Measurements from ENCODE around the gene CRYBG1. TPM values are rescaled to one million over a fixed set of nuclear protein-coding genes. Genes with fewer than 3 reads are reported as not detected.
A peak's percentile ranks its signal among the peaks of the same experiment; 100 is the strongest.
"Not testable (repeated sequence)": the region's sequence is repeated elsewhere in the genome, so short reads cannot be mapped to it uniquely, and the experiment has no call there.

CRYBG1 gene
- total and polyA plus RNA-seq, 5 donors from 2014 or later, result 16.4 to 83.8 (median 19.6) TPM

DNA sequence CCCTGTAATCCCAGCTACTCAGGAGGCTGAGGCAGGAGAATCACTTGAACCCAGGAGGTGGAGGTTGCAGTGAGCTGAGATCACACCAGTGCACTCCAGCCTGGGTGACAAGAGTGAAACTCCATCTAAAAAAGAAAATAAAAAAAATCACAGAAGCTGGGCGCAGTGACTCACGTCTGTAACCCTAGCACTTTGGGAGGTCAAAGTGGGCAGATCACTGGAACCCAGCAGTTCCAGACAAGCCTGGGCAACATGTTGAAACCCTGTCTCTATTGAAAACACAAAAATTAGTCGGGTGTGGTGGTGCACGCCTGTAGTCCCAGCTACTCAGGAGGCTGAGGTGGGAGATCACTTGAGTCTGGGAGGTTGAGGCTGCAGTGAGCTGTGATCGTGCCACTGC, 199.1 kb downstream of the CRYBG1 start:
- H3K9me3 Mint-ChIP-seq; H3K4me1 ChIP-seq (ENCODE audit: control insufficient read depth, insufficient read depth, low read length, poor library complexity, severe bottlenecking); H3K27me3 Mint-ChIP-seq; H3K27me3 ChIP-seq (ENCODE audit: control insufficient read depth, insufficient read depth, low read length); ATAC-seq (ENCODE audit: low read depth in 2 of 2); H3K27ac ChIP-seq (ENCODE audit: insufficient read depth, low read length, poor library complexity, severe bottlenecking); H3K4me3 Mint-ChIP-seq; DNase-seq; H3K4me3 ChIP-seq (ENCODE audit: low read depth, low read length); H3K9me3 ChIP-seq (ENCODE audit: control insufficient read depth in 2 of 2, low read length in 2 of 2): not testable (repeated sequence)
- H3K36me3 ChIP-seq (ENCODE audit: control insufficient read depth, insufficient read depth, low read length), result peaks cover 79% of the 10 kb centered on the region
- peaks cover 0 to 20% (median 8%) of the 10 kb centered on the region in 4 donors for H3K4me1 Mint-ChIP-seq
- peaks cover 31% of the 10 kb centered on the region for H3K36me3 Mint-ChIP-seq
- H3K27ac Mint-ChIP-seq, result peak overlapping the region in 1 of 3 donors; percentile 66

DNA sequence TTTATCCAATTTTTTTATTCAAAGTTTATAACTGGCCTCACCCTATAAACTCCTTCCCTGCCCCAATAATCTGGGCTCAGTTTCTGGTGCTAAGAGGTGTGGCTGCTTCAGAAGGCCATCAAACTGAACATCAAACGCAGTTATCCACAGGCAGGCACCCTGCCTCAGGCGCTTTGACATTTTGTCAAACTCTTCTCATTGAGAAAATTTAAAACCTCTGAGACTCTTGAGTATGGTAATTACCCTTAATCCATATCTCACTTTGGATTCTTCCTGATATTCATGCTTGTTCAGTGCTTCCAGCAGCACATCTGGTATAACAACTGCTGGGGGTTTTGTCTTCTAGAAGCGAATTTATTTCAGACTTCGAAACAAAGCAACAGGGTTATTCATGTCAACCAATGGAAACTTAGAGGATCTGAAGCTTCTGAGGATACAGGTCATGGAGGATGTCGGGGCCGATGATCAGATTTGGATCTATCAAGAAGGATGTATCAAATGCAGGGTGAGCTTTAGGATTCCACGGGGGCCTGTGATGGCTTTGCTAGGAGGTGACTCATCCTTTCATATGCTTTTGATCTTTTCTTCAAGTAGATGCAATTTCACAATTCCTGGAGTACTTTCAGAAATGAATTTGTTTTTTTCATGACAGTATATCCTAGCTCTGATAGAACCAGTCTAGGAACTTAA, 200.6 kb downstream of the CRYBG1 start:
- Histone ChIP-seq H3K27me3 (ENCODE audit: control insufficient read depth, insufficient read depth, low read length) (no peaks in the 10 kb centered on the region), H3K36me3 (ENCODE audit: control insufficient read depth, insufficient read depth, low read length) (peaks cover 81% of the 10 kb centered on the region), H3K4me3 (ENCODE audit: low read depth, low read length) (no peak overlapping the region), H3K27ac (ENCODE audit: insufficient read depth, low read length, poor library complexity, severe bottlenecking) (no peak overlapping the region), H3K4me1 (ENCODE audit: control insufficient read depth, insufficient read depth, low read length, poor library complexity, severe bottlenecking) (no peaks in the 10 kb centered on the region), H3K9me3 (ENCODE audit: control insufficient read depth in 2 of 2, low read length in 2 of 2) (no peaks in the 10 kb centered on the region)
- no peaks in the 10 kb centered on the region for H3K9me3 Mint-ChIP-seq
- H3K4me1 Mint-ChIP-seq, result peaks cover 3 to 14% (median 9%) of the 10 kb centered on the region in 4 donors
- DNase-seq, result no peak
- no peak overlapping the region for H3K4me3 Mint-ChIP-seq
- no peaks in the 10 kb centered on the region for H3K27me3 Mint-ChIP-seq
- no peak for ATAC-seq (ENCODE audit: low read depth in 2 of 2)
- H3K27ac Mint-ChIP-seq, result peak overlapping the region in 2 of 3 donors; percentile 48 to 67
- H3K36me3 Mint-ChIP-seq, result peaks cover 35% of the 10 kb centered on the region

DNA sequence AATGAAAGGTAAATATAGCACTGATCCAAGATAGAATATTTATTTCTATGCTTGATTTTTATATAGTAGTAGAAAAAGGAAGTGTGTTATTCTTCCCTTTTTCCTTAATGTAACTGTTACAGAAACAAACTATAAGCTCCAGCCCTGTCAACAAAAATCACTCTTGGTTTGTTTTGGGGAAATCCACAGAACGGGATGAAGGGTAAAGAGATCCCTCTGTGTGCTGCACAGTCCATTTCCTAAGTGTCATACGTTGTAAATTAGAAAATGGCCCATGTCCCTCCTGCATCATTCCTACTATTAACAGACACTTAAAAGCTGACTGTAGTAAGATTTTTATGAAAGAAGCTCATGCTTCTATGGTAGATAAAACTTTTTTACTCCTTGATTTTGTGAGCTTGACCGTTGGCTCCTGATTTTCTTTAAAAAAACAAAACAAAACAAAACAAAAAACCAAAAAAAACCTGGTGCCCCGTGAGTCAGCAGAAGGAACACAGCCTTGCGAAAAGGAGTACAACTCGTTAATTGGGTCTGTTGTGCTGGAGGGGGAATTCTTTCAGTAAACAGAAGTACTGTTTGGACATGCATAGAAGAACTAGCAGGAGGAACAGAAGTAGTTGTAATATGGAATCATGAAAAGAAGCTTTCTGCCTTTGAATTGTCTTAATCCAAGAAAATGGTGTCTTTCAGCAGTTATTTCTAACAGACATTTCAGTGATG, 201.3 kb downstream of the CRYBG1 start:
- Histone ChIP-seq H3K27ac (ENCODE audit: insufficient read depth, low read length, poor library complexity, severe bottlenecking) (no peak overlapping the region), H3K36me3 (ENCODE audit: control insufficient read depth, insufficient read depth, low read length) (peaks cover 82% of the 10 kb centered on the region), H3K9me3 (ENCODE audit: control insufficient read depth in 2 of 2, low read length in 2 of 2) (no peaks in the 10 kb centered on the region), H3K4me3 (ENCODE audit: low read depth, low read length) (no peak overlapping the region), H3K4me1 (ENCODE audit: control insufficient read depth, insufficient read depth, low read length, poor library complexity, severe bottlenecking) (no peaks in the 10 kb centered on the region), H3K27me3 (ENCODE audit: control insufficient read depth, insufficient read depth, low read length) (no peaks in the 10 kb centered on the region)
- peaks cover 5 to 7% (median 7%) of the 10 kb centered on the region in 4 donors for H3K4me1 Mint-ChIP-seq
- H3K4me3 Mint-ChIP-seq, result no peak overlapping the region
- ATAC-seq (ENCODE audit: low read depth in 2 of 2) (no peak), DNase-seq (no peak)
- H3K27me3 Mint-ChIP-seq, result no peaks in the 10 kb centered on the region
- no peaks in the 10 kb centered on the region for H3K9me3 Mint-ChIP-seq
- H3K27ac Mint-ChIP-seq, result peak overlapping the region in 2 of 3 donors; percentile 67 to 82
- H3K36me3 Mint-ChIP-seq, result peaks cover 40% of the 10 kb centered on the region

DNA sequence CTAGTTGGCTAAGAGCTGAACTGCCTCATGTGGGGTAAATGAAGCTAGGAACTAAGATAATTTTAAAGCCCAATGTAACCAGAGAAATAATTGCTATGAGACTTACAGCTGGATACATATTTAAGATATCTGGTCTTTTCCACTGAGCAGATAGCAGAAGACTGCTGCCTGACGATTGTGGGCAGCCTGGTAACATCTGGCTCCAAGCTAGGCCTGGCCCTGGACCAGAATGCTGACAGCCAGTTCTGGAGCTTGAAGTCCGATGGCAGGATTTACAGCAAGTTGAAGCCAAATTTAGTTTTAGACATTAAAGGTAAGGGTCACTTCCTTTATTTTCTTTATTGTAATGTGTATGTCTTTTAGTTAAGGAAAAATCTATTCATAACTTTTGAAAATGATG, 203.1 kb downstream of the CRYBG1 start:
- Mint-ChIP-seq H3K36me3 (peaks cover 44% of the 10 kb centered on the region), H3K9me3 (no peaks in the 10 kb centered on the region), H3K27ac (no peak overlapping the region), H3K4me3 (no peak overlapping the region), H3K4me1 (peaks cover 4 to 7% (median 5%) of the 10 kb centered on the region in 4 donors), H3K27me3 (no peaks in the 10 kb centered on the region)
- no peak overlapping the region for H3K27ac ChIP-seq (ENCODE audit: insufficient read depth, low read length, poor library complexity, severe bottlenecking)
- H3K9me3 ChIP-seq (ENCODE audit: control insufficient read depth in 2 of 2, low read length in 2 of 2), result no peaks in the 10 kb centered on the region
- H3K36me3 ChIP-seq (ENCODE audit: control insufficient read depth, insufficient read depth, low read length), result peaks cover 81% of the 10 kb centered on the region
- H3K4me1 ChIP-seq (ENCODE audit: control insufficient read depth, insufficient read depth, low read length, poor library complexity, severe bottlenecking), result no peaks in the 10 kb centered on the region
- H3K27me3 ChIP-seq (ENCODE audit: control insufficient read depth, insufficient read depth, low read length), result no peaks in the 10 kb centered on the region
- no peak for ATAC-seq (ENCODE audit: low read depth in 2 of 2)
- no peak overlapping the region for H3K4me3 ChIP-seq (ENCODE audit: low read depth, low read length)
- no peak for DNase-seq

DNA sequence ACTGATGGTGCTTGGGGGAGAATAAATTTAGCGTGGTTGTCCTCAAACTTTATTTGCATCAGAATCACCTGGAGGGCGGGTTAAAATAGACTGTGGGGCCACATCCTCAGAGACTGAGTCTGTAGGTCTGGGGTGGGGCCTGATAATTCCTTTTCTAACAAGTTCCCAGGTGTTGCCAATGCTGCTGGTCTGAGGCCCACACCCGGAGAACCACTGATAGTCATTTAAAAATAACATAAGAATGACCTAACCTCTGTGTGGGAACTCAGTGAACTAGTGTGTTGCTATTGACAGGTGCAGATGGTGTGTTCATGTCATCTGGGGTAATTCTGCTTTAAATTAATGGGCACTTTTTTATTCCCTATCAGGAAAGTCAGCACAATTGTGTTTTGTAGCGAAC, 204.0 kb downstream of the CRYBG1 start:
- H3K27ac ChIP-seq (ENCODE audit: insufficient read depth, low read length, poor library complexity, severe bottlenecking), result no peak overlapping the region
- peak overlapping the region in 1 of 3 donors; percentile 60 for H3K27ac Mint-ChIP-seq
- no peaks in the 10 kb centered on the region for H3K27me3 ChIP-seq (ENCODE audit: control insufficient read depth, insufficient read depth, low read length)
- no peaks in the 10 kb centered on the region for H3K9me3 Mint-ChIP-seq
- H3K4me1 ChIP-seq (ENCODE audit: control insufficient read depth, insufficient read depth, low read length, poor library complexity, severe bottlenecking), result no peaks in the 10 kb centered on the region
- ATAC-seq (ENCODE audit: low read depth in 2 of 2) (no peak), DNase-seq (no peak)
- peaks cover 83% of the 10 kb centered on the region for H3K36me3 ChIP-seq (ENCODE audit: control insufficient read depth, insufficient read depth, low read length)
- no peaks in the 10 kb centered on the region for H3K9me3 ChIP-seq (ENCODE audit: control insufficient read depth in 2 of 2, low read length in 2 of 2)
- H3K4me3 Mint-ChIP-seq, result no peak overlapping the region
- H3K27me3 Mint-ChIP-seq, result no peaks in the 10 kb centered on the region
- no peak overlapping the region for H3K4me3 ChIP-seq (ENCODE audit: low read depth, low read length)
- H3K36me3 Mint-ChIP-seq, result peaks cover 45% of the 10 kb centered on the region
- H3K4me1 Mint-ChIP-seq, result peaks cover 0 to 7% (median 5%) of the 10 kb centered on the region in 4 donors

DNA sequence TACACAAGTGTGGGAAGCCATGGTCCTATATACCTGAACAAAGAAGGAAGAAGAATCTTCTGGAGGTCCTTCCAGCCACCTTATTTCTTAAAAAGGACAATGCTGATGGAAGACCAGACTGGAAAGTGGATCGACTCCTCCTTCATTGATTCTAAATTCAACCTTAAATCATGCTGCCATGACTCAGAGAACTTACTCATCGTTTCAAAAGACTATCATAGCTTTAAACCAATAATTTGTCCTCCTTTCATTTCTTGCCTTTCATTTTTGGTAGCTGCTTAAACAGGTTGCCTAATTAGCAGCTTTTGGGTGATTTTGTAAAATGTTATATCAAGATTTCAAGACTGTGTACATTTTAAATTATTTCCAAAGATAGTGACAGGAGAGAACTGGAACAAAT, 208.0 kb downstream of the CRYBG1 start:
- H3K36me3 ChIP-seq (ENCODE audit: control insufficient read depth, insufficient read depth, low read length), result peaks cover 60% of the 10 kb centered on the region
- no peaks in the 10 kb centered on the region for H3K27me3 Mint-ChIP-seq
- peak overlapping the region in 1 of 3 donors; percentile 66 for H3K27ac Mint-ChIP-seq
- peaks cover 0 to 9% (median 8%) of the 10 kb centered on the region in 4 donors for H3K4me1 Mint-ChIP-seq
- H3K9me3 Mint-ChIP-seq, result no peaks in the 10 kb centered on the region
- H3K9me3 ChIP-seq (ENCODE audit: control insufficient read depth in 2 of 2, low read length in 2 of 2), result no peaks in the 10 kb centered on the region
- ATAC-seq (ENCODE audit: low read depth in 2 of 2), result no peak
- H3K27me3 ChIP-seq (ENCODE audit: control insufficient read depth, insufficient read depth, low read length), result no peaks in the 10 kb centered on the region
- H3K27ac ChIP-seq (ENCODE audit: insufficient read depth, low read length, poor library complexity, severe bottlenecking), result no peak overlapping the region
- H3K4me3 Mint-ChIP-seq, result no peak overlapping the region
- no peak overlapping the region for H3K4me3 ChIP-seq (ENCODE audit: low read depth, low read length)
- H3K4me1 ChIP-seq (ENCODE audit: control insufficient read depth, insufficient read depth, low read length, poor library complexity, severe bottlenecking), result no peaks in the 10 kb centered on the region
- DNase-seq, result no peak
- peaks cover 45% of the 10 kb centered on the region for H3K36me3 Mint-ChIP-seq

DNA sequence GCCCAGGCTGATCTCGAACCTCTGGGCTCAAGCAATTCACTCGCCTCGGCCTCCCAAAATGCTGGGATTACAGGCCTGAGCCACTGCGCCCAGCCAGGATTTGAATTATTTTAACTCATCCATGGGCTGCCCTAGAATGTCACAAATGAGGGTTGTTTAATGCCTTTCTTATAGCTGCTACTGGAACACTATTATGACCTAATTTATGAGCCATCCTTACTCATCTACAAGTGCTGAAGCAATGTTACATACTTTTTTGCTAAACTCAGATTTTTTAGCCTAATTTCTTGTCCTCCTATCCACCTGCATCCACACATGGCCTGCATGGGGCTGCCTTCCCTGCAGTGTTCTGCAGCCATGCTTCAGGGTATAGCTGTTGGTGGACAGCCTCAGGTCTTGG, 208.9 kb downstream of the CRYBG1 start:
- Histone ChIP-seq H3K4me1 (ENCODE audit: control insufficient read depth, insufficient read depth, low read length, poor library complexity, severe bottlenecking) (no peaks in the 10 kb centered on the region), H3K27ac (ENCODE audit: insufficient read depth, low read length, poor library complexity, severe bottlenecking) (no peak overlapping the region), H3K36me3 (ENCODE audit: control insufficient read depth, insufficient read depth, low read length) (peaks cover 51% of the 10 kb centered on the region), H3K27me3 (ENCODE audit: control insufficient read depth, insufficient read depth, low read length) (no peaks in the 10 kb centered on the region), H3K9me3 (ENCODE audit: control insufficient read depth in 2 of 2, low read length in 2 of 2) (no peaks in the 10 kb centered on the region), H3K4me3 (ENCODE audit: low read depth, low read length) (no peak overlapping the region)
- Mint-ChIP-seq H3K27me3 (no peaks in the 10 kb centered on the region), H3K9me3 (no peaks in the 10 kb centered on the region), H3K27ac (no peak overlapping the region), H3K4me3 (no peak overlapping the region), H3K4me1 (peaks cover 0 to 9% (median 8%) of the 10 kb centered on the region in 4 donors), H3K36me3 (peaks cover 38% of the 10 kb centered on the region)
- ATAC-seq (ENCODE audit: low read depth in 2 of 2) (no peak), DNase-seq (no peak)

Measured in CD4-positive, CD25-positive, alpha-beta regulatory T cell (primary cell).